Raji (cell line): Measurements from ENCODE around the gene SPAG6.

ENCODE experiments used
- POLR2A ChIP-seq: IDR thresholded peaks from 2 replicates; pipeline ENCODE4 v1.6.1; 2011; ENCODE audit warnings: low read depth, low read length, control low read depth; ENCODE audit not compliant: insufficient read depth

The SPAG6 gene

GRCh38 chr10:22351131-22351703, 5.9 kb downstream of the SPAG6 start:
- no peak for TF ChIP-seq POLR2A

GRCh38 chr10:22356324-22356873, 11.1 kb downstream of the SPAG6 start:
- TF ChIP-seq POLR2A = no peak

- TF ChIP-seq POLR2A = no peak
These were observed 18.0 kb downstream of the SPAG6 start for GRCh38 chr10:22363305-22363704.

GRCh38 chr10:22364407-22365140, 19.3 kb downstream of the SPAG6 start:
- TF ChIP-seq POLR2A = no peak

GRCh38 chr10:22365233-22365632, 19.9 kb downstream of the SPAG6 start:
- TF ChIP-seq POLR2A = no peak

GRCh38 chr10:22365644-22366434, 20.5 kb downstream of the SPAG6 start:
- no peak for TF ChIP-seq POLR2A

- no peak for TF ChIP-seq POLR2A
These were observed 21.1 kb downstream of the SPAG6 start for GRCh38 chr10:22366435-22366703.

- TF ChIP-seq POLR2A = no peak
These were observed 21.5 kb downstream of the SPAG6 start for GRCh38 chr10:22366771-22367170.

GRCh38 chr10:22367471-22367870, 22.2 kb downstream of the SPAG6 start:
- TF ChIP-seq POLR2A = no peak

- no peak for TF ChIP-seq POLR2A
These were observed 23.1 kb downstream of the SPAG6 start for GRCh38 chr10:22368402-22368801.

- no peak for TF ChIP-seq POLR2A
These were observed 23.7 kb downstream of the SPAG6 start for GRCh38 chr10:22368981-22369380.

- TF ChIP-seq POLR2A = no peak
These were observed 24.3 kb downstream of the SPAG6 start for GRCh38 chr10:22369434-22370072.

- no peak for TF ChIP-seq POLR2A
These were observed 25.0 kb downstream of the SPAG6 start for GRCh38 chr10:22370320-22370719.

- no peak for TF ChIP-seq POLR2A
These were observed 27.0 kb downstream of the SPAG6 start for GRCh38 chr10:22372298-22372697.

- TF ChIP-seq POLR2A = no peak
These were observed 27.6 kb downstream of the SPAG6 start for GRCh38 chr10:22372917-22373316.
